HG02571 (cell line): ENCODE results near the gene TOR2A.
A peak's percentile ranks its signal among the peaks of the same experiment; 100 is the strongest.

ENCODE experiments used
- ATAC-seq: cut with Tn5 transposase; IDR thresholded peaks from one replicate; pipeline ENCODE4 v1.9.1; 2021; ENCODE audit warnings: mild to moderate bottlenecking, moderate library complexity; ENCODE audit not compliant: unreplicated experiment

The TOR2A gene

GRCh38 chr9:127721391-127721821, 13.7 kb downstream of the TOR2A start:
- ATAC-seq = no peak

- no peak for ATAC-seq
Observed at GRCh38 chr9:127720865-127721227, 14.2 kb downstream of the TOR2A start.

- no peak for ATAC-seq
Observed at GRCh38 chr9:127720031-127720864, 14.8 kb downstream of the TOR2A start.

DNA sequence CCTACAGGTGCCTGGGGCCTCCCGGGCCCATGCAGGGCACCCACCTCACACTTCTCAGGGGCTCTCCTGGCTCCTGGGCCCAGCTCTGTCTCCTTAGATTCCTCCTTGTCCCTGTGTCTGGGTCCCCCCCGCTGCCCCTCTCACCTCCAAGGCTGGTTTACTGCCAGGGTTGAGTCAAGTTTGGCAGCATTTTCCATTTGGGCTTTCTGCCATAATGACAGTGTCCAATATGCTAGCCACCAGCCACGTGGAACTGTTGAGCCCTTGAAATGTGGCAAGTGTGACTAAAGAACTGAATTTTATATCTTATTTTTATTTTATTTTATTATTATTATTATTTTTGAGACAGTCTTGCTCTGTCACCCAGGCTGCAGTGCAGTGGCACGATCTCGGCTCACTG, 17.3 kb downstream of the TOR2A start:
- no peak for ATAC-seq

DNA sequence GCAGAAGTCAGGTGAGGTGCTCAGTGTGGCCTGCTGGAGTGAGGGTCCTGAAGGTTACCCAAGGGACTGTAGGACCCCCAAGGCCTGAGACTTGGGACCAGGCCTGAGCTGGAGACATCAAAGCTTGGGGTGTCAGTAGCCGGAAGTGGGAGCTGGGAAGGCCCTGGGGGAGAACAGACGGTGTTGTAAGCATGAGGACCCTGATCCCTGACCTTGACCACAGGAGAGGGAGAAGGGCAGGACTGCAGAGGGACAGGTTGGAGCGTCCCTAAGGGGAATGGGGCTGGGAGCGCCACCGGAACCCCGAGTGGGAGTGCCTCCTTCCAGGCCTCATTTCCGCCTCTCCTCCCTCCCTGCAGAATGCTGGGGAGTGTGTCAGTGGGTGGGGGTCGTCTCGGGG, 18.7 kb downstream of the TOR2A start:
- no peak for ATAC-seq

DNA sequence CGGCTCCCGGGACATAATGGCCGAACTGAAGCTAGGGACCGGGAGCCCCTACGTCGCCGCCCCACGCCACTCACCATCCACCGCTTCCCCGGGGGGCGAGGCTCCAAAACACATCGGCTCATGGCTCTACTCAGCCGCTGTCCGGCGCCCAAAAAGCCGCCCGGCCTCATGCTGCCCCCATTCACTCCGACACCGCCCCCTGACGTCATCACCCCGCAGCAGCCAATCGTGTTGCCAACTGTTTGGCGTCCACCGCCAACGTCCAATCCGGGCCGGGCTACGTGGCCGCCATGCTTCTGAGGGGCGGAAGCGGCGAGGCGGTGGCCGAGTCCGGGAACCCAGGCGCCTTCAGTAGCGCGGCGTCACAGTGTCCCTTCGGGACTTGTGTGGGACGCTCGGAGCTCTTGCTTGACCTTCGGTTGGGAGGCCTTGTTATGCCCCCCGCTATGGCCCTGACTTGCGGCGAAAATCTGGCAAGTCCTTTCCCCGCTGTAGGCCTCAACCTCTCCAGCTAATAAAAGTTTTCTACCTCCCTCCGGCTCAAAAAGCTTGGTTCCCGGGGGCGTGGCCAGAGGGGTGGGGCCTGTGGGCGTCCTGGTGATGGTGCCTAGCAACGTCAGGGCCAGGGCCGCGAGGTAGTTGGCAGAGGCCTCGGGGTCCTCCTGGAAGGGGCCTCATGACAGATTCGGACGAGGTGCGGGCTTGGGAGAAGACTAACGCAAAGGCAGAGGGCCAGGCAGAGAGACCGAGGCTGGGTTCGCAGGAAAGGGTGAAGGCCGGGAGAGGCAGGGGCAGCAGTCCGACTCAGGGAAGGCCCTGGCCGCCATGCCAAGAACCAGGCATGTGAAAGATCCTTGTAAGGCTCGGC, 19.4 kb downstream of the TOR2A start, which contains the start of the genes PTRH1 and TTC16:
Gene PTRH1 (minus strand): TSS at position 194 of the 868 bp plus-strand sequence. CDS start 24 bp downstream, at position 170.
Gene TTC16 (plus strand): TSS at position 610 of the 868 bp plus-strand sequence. CDS start 67 bp downstream, at position 677.
- peak; percentile 87 for ATAC-seq

- no peak for ATAC-seq
Observed at GRCh38 chr9:127714951-127715469, 20.1 kb downstream of the TOR2A start.

GRCh38 chr9:127714020-127714750, 20.9 kb downstream of the TOR2A start:
- ATAC-seq = no peak

DNA sequence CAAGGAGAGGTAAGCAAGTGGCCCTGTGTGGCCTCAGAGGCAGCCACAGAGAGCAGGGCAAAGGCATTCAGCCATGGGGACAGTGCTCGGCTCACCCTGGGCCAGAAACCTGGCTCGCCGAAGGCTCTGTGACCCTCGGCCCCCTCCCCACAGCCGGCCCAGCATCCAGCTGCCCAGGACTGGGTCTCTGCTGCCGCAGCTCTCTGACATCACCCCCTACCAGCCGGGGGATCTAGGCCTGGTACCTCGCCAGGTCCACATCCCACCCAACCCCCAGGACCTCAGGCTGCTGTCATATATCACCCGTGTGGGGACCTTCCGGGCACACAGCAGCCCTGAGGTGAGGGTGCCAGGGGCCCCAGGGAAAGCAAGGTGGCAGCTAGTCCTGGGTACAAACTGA, 22.2 kb downstream of the TOR2A start:
- ATAC-seq = no peak

DNA sequence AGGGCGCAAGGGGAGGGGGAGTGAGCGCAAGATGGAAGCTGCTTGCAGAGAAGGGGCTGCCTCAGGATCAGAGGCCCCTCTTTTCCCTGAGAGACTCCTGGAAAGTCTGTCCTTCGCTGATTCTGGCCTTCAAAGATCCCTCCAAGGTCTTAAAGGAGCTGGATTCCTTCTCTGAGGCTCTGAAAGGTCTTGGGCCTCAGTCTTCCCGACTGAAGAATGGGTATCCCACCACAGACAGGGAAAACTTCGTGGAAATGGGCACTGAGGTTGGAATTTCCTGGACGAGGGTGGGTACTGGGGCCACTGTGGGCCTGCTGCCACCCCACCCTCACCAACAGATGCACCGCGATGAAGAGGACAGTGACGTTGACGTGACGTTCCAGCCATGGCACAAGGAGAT, 22.7 kb downstream of the TOR2A start:
- no peak for ATAC-seq

GRCh38 chr9:127711831-127712274, 23.2 kb downstream of the TOR2A start:
- no peak for ATAC-seq

- no peak for ATAC-seq
Observed at GRCh38 chr9:127711226-127711701, 23.8 kb downstream of the TOR2A start.

DNA sequence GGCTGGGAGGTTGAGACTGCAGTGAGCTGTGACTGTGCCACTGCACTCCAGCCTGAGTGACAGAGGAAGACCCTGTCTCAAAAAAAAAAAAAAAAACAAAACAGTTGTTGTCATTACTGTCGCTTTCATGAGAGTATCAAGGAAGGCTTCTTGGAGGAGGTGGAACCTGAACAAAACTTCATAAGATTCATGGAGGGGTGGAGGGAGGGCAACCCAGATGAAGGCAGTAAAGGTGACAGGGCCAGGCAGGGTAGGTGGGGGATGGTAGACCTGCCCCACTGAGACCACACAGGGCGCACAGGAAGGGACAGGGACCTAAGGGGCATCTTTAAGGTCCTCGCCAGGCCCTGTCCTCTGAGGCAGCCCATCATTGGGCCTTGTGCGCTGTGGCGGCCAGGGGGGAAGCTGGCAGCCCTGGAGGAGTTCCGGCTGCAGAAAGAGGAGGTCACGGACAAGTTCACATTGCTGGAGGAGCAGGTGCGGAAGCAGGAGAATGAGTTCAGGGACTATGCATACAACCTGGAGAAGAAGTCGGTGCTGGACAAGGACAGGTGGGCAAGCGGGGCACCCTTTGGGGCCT, 24.8 kb downstream of the TOR2A start:
- no peak for ATAC-seq

GRCh38 chr9:127708952-127709587, 26.0 kb downstream of the TOR2A start:
- no peak for ATAC-seq

DNA sequence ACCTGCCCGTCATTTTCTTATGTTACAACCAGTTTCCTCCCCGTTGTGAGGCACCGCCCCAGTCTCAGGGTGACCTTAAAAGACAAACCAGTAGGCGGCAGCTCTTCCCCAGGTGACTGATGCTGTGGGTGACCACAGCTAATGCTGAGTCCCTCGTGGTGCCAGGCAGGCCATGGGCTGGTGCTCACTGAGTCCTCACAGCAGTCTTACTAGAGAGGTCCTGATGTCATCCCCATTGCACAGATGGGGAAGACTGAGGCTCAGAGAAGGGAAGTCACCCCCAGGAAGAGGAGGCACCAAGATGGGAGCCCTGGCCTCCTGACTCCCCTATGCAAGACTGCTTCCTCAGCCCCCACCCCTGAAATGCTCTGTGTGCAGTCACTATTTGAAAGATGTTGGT, 27.3 kb downstream of the TOR2A start:
- ATAC-seq = no peak

- ATAC-seq = no peak
Observed at GRCh38 chr9:127706836-127707241, 28.3 kb downstream of the TOR2A start, which contains the start of gene CFAP157. CFAP157 (plus strand) TSS chr9:127706988; CDS start chr9:127707032, 44 bp downstream.

- ATAC-seq = no peak
Observed at GRCh38 chr9:127705577-127706379, 29.3 kb downstream of the TOR2A start.

DNA sequence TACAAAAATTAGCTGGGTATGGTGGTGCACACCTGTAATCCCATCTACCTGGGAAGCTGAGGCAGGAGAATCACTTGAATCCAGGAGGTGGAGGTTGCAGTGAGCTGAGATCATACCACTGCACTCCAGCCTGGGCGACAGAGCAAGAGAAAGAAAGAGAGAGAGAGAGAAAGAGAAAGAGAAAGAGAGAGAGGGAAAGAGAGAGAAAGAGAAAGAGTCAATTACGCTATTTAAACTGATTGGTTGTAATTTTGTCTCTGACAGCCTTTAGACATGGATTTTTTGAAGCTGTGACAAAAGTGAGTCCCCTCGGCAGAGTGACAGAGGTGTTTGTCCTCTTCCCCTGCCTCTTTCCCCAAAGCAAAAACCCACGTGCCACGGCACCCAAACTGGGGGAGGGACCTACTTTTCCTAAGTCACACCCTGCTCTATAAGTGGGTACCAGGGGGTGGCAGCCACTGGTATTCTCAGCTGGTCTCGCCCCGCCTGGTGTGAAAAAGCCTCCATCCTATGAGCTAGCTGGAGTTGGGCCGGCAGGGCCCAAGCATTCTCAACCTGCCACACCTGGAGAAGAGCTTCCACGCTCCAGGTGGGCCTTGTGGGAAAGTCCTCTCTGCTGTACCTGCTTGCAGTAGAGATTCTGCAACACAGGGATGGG, 31.7 kb downstream of the TOR2A start:
- ATAC-seq = no peak
